NCI-H510A treated with DMSO at 0.1 percent for 48 hours (cell line): ENCODE results near the gene SYCE3.
"Not testable (repeated sequence)": the region's sequence is repeated elsewhere in the genome, so short reads cannot be mapped to it uniquely, and the experiment has no call there.

Experiments
- DNase-seq: peaks from one replicate; lab custom pipeline; 2025; lab: John Stamatoyannopoulos, UW

Gene SYCE3

GRCh38 chr22:50548921-50549790, 13.6 kb downstream of the SYCE3 start:
- DNase-seq: no peak

- DNase-seq: no peak
These were observed 14.4 kb downstream of the SYCE3 start for GRCh38 chr22:50548040-50548920.

GRCh38 chr22:50547263-50547985, 15.3 kb downstream of the SYCE3 start:
- DNase-seq: no peak

GRCh38 chr22:50546326-50547262, 16.1 kb downstream of the SYCE3 start:
- DNase-seq: no peak

GRCh38 chr22:50545522-50546325, 17.0 kb downstream of the SYCE3 start, which contains the start of gene KLHDC7B:
Gene KLHDC7B, plus strand, starts transcription at chr22:50545899. Its CDS starts 345 bp downstream, at chr22:50546244.
- DNase-seq: no peak

GRCh38 chr22:50544746-50545253, 17.9 kb downstream of the SYCE3 start:
- DNase-seq: no peak

GRCh38 chr22:50544078-50544745, 18.5 kb downstream of the SYCE3 start:
- peak; percentile 38 for DNase-seq

GRCh38 chr22:50542416-50542927, 20.2 kb downstream of the SYCE3 start:
- no peak for DNase-seq

GRCh38 chr22:50541667-50542026, 21.1 kb downstream of the SYCE3 start:
- DNase-seq: not testable (repeated sequence)

- no peak for DNase-seq
These were observed 22.3 kb downstream of the SYCE3 start for GRCh38 chr22:50540381-50540780.

- DNase-seq: no peak
These were observed 25.0 kb downstream of the SYCE3 start for GRCh38 chr22:50537765-50538164.

GRCh38 chr22:50536226-50536625, 26.5 kb downstream of the SYCE3 start:
- no peak for DNase-seq

- no peak for DNase-seq
These were observed 27.6 kb downstream of the SYCE3 start for GRCh38 chr22:50535113-50535512.

- not testable (repeated sequence) for DNase-seq
These were observed 28.6 kb downstream of the SYCE3 start for GRCh38 chr22:50533856-50534711.

- no peak for DNase-seq
These were observed 29.6 kb downstream of the SYCE3 start for GRCh38 chr22:50532824-50533796.

- peak; percentile 15 for DNase-seq
These were observed 30.6 kb downstream of the SYCE3 start for GRCh38 chr22:50531962-50532674.
